ENCODE data around the gene RABGGTA. TPM values are rescaled to one million over a fixed set of nuclear protein-coding genes. Genes with fewer than 3 reads are reported as not detected.

RABGGTA gene
- total and polyA plus RNA-seq, 9 of the 15 experiments (the other 6 are each of a cell fraction or from before 2014, with no cell fraction given) = 4.5 to 24.2 (median 15.5) TPM

GRCh38 chr14:24232645-24233537 lies 38.5 kb downstream of the RABGGTA start, which contains the start of gene GMPR2 (continued):
- TF ChIP-seq PBX2 (CRISPR knock-in tag; IDR thresholded peaks at IDR 0.05; ENCODE audit: low read depth) (no peak), PBX2 (tag; conservative IDR thresholded peaks at IDR 0.05; ENCODE audit: low read depth) (no peak), VEZF1 (CRISPR knock-in tag; IDR thresholded peaks at IDR 0.05) (peak; percentile 62), TAF9B (IDR thresholded peaks at IDR 0.05; ENCODE audit: partially characterized antibody) (peak; percentile 38), SMAD4 (CRISPR knock-in tag; conservative IDR thresholded peaks at IDR 0.05) (0 out of 2 replicates have a peak, but pooled peaks have one; percentile 26), ATF1 (CRISPR knock-in tag; IDR thresholded peaks at IDR 0.05) (no peak), ATF1 (tag; IDR thresholded peaks at IDR 0.05) (peak; percentile 59; the same call in 1 of the 2 replicates), ZBTB11 (CRISPR knock-in tag; IDR thresholded peaks at IDR 0.05) (peak in 2 of 3 experiments; percentile 40 to 89; a peak in 3 of 6 replicates), PHF8 (IDR thresholded peaks at IDR 0.05; ENCODE audit: borderline replicate concordance, low read length) (peak; percentile 74; the same call in 1 of the 2 replicates)
- TF ChIP-seq, protein P1, sequence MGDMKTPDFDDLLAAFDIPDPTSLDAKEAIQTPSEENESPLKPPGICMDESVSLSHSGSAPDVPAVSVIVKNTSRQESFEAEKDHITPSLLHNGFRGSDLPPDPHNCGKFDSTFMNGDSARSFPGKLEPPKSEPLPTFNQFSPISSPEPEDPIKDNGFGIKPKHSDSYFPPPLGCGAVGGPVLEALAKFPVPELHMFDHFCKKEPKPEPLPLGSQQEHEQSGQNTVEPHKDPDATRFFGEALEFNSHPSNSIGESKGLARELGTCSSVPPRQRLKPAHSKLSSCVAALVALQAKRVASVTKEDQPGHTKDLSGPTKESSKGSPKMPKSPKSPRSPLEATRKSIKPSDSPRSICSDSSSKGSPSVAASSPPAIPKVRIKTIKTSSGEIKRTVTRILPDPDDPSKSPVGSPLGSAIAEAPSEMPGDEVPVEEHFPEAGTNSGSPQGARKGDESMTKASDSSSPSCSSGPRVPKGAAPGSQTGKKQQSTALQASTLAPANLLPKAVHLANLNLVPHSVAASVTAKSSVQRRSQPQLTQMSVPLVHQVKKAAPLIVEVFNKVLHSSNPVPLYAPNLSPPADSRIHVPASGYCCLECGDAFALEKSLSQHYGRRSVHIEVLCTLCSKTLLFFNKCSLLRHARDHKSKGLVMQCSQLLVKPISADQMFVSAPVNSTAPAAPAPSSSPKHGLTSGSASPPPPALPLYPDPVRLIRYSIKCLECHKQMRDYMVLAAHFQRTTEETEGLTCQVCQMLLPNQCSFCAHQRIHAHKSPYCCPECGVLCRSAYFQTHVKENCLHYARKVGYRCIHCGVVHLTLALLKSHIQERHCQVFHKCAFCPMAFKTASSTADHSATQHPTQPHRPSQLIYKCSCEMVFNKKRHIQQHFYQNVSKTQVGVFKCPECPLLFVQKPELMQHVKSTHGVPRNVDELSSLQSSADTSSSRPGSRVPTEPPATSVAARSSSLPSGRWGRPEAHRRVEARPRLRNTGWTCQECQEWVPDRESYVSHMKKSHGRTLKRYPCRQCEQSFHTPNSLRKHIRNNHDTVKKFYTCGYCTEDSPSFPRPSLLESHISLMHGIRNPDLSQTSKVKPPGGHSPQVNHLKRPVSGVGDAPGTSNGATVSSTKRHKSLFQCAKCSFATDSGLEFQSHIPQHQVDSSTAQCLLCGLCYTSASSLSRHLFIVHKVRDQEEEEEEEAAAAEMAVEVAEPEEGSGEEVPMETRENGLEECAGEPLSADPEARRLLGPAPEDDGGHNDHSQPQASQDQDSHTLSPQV (IDR thresholded peaks at IDR 0.05) = 0 out of 2 replicates have a peak, but pooled peaks have one; percentile 13
- TF ChIP-seq, protein P2, sequence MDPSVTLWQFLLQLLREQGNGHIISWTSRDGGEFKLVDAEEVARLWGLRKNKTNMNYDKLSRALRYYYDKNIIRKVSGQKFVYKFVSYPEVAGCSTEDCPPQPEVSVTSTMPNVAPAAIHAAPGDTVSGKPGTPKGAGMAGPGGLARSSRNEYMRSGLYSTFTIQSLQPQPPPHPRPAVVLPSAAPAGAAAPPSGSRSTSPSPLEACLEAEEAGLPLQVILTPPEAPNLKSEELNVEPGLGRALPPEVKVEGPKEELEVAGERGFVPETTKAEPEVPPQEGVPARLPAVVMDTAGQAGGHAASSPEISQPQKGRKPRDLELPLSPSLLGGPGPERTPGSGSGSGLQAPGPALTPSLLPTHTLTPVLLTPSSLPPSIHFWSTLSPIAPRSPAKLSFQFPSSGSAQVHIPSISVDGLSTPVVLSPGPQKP (CRISPR knock-in tag; IDR thresholded peaks at IDR 0.05) = no peak

Data from K562 (cell line).